ENCODE measurements around the gene CHGA.

GRCh38 chr14:92943855-92944570 is 21.1 kb downstream of the CHGA start:
- TF ChIP-seq MAX (IDR thresholded peaks at IDR 0.05) (no peak), HCFC1 (IDR thresholded peaks at IDR 0.05; ENCODE audit: low read depth, low read length) (no peak), CTCF (CRISPR knock-in tag; IDR thresholded peaks at IDR 0.05) (no peak), ETV6 (CRISPR knock-in tag; conservative IDR thresholded peaks at IDR 0.05) (no peak), ZNF296 (CRISPR knock-in tag; conservative IDR thresholded peaks at IDR 0.05) (no peak)
